ENCODE data around the gene ZFHX3.
"Not testable (repeated sequence)": the region's sequence is repeated elsewhere in the genome, so short reads cannot be mapped to it uniquely, and the experiment has no call there.

ZFHX3 gene

DNA sequence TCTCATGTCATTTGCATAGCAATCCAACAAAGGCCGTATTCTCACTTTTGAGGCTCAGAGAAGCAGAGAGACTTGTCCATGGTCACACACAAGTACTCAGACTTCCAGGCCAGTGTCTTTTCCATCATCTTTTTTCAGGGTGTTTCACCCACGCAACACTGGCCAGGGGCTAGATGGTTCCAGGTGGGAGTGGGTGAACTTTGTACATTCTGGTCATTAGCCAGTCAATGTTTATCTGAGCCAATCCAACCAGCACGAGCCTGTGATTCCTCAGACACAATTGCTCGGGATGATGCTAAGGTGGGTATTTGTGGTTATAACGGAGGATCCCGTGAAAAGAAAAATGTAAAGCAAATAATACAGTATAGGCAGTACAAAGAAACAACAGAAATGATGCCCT lies 56.3 kb downstream of the ZFHX3 start:
- H3K27me3 ChIP-seq (ENCODE audit: low read depth, low read length) = no peaks in the 10 kb centered on the region
- no peaks in the 10 kb centered on the region; the same call in 1 of the 2 replicates for H4K20me1 ChIP-seq (ENCODE audit: insufficient read depth, low read length)
- H3K4me1 ChIP-seq (ENCODE audit: low read length) = peaks cover 18% of the 10 kb centered on the region
- H2AFZ ChIP-seq (ENCODE audit: low read depth, low read length) = no peak overlapping the region
- no peak overlapping the region for H3K4me2 ChIP-seq (ENCODE audit: low read length)
- no peaks in the 10 kb centered on the region for H3K36me3 ChIP-seq (replicated peaks; ENCODE audit: low read depth, low read length)
- 0 out of 2 replicates have a peak, but pooled peaks cover 4% of the 10 kb centered on the region for H3K79me2 ChIP-seq (ENCODE audit: low read length)
- H3K9ac ChIP-seq (ENCODE audit: low read length) = no peak overlapping the region
- TF ChIP-seq EZH2phosphoT487 (IDR thresholded peaks at IDR 0.05; ENCODE audit: low read depth) (no peak), CTCF (IDR thresholded peaks at IDR 0.05; ENCODE audit: low read depth, low read length) (no peak)
- no peak overlapping the region for H3K4me3 ChIP-seq (ENCODE audit: low read length)
- no peaks in the 10 kb centered on the region for H3K9me3 ChIP-seq (ENCODE audit: insufficient read depth, low read length)
- no peak overlapping the region for H3K27ac ChIP-seq (ENCODE audit: low read length)

DNA sequence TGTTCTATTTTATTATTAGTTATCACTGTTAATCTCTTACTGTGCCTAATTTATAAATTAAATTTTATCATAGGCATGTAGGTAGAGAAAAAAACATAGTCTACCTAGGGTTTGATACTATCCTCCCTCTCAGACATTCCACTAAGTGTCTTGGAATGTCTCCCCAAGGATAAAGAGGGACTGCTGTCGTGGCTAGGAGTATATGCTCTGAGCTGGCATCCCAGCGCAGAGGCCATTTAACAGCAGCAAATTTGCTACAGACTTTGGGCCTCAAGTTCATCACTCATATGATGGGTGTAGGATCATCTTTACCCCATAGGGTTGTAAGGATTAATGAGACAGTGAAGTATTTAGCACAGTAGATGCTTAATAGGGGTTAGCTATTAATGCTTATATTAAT lies 56.7 kb downstream of the ZFHX3 start:
- H3K4me3 ChIP-seq (ENCODE audit: low read length) = no peak overlapping the region
- H4K20me1 ChIP-seq (ENCODE audit: insufficient read depth, low read length) = no peaks in the 10 kb centered on the region; the same call in 1 of the 2 replicates
- H3K4me1 ChIP-seq (ENCODE audit: low read length) = peaks cover 18% of the 10 kb centered on the region
- no peaks in the 10 kb centered on the region for H3K36me3 ChIP-seq (replicated peaks; ENCODE audit: low read depth, low read length)
- H3K27me3 ChIP-seq (ENCODE audit: low read depth, low read length) = no peaks in the 10 kb centered on the region
- no peak overlapping the region for H3K9ac ChIP-seq (ENCODE audit: low read length)
- H2AFZ ChIP-seq (ENCODE audit: low read depth, low read length) = no peak overlapping the region
- H3K4me2 ChIP-seq (ENCODE audit: low read length) = no peak overlapping the region
- H3K27ac ChIP-seq (ENCODE audit: low read length) = no peak overlapping the region
- 0 out of 2 replicates have a peak, but pooled peaks cover 4% of the 10 kb centered on the region for H3K79me2 ChIP-seq (ENCODE audit: low read length)
- TF ChIP-seq EZH2phosphoT487 (IDR thresholded peaks at IDR 0.05; ENCODE audit: low read depth) (no peak), CTCF (IDR thresholded peaks at IDR 0.05; ENCODE audit: low read depth, low read length) (no peak)
- H3K9me3 ChIP-seq (ENCODE audit: insufficient read depth, low read length) = no peaks in the 10 kb centered on the region

DNA sequence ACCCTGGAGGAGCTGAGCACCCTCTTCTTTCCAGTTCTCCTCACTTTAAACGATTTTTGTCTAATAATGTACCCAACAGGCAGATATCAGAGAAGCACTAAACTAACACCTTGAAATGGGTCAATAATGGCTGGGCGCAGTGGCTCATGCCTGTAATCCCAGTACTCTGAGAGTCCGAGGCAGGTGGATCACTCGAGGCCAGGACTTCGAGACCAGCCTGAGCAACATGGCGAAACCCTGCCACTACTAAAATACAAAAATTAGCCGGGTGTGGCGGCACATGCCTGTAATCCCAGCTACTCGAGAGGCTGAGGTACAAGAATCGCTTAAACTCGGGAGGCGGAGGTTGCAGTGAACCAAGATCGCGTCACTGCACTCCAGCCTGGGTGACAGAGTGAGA lies 57.4 kb downstream of the ZFHX3 start:
- Histone ChIP-seq H3K79me2 (ENCODE audit: low read length) (0 out of 2 replicates have a peak, but pooled peaks cover 4% of the 10 kb centered on the region), H3K36me3 (replicated peaks; ENCODE audit: low read depth, low read length) (no peaks in the 10 kb centered on the region), H3K9ac (ENCODE audit: low read length) (peak overlapping the region; percentile 53), H2AFZ (ENCODE audit: low read depth, low read length) (no peak overlapping the region), H3K27me3 (ENCODE audit: low read depth, low read length) (no peaks in the 10 kb centered on the region), H3K4me1 (ENCODE audit: low read length) (peaks cover 18% of the 10 kb centered on the region), H3K4me3 (ENCODE audit: low read length) (peak overlapping the region; percentile 74), H3K27ac (ENCODE audit: low read length) (no peak overlapping the region), H3K4me2 (ENCODE audit: low read length) (peak overlapping the region; percentile 94), H4K20me1 (ENCODE audit: insufficient read depth, low read length) (no peaks in the 10 kb centered on the region; the same call in 1 of the 2 replicates), H3K9me3 (ENCODE audit: insufficient read depth, low read length) (no peaks in the 10 kb centered on the region)
- no peak for TF ChIP-seq EZH2phosphoT487 (IDR thresholded peaks at IDR 0.05; ENCODE audit: low read depth)
- TF ChIP-seq CTCF (IDR thresholded peaks at IDR 0.05; ENCODE audit: low read depth, low read length) = no peak

DNA sequence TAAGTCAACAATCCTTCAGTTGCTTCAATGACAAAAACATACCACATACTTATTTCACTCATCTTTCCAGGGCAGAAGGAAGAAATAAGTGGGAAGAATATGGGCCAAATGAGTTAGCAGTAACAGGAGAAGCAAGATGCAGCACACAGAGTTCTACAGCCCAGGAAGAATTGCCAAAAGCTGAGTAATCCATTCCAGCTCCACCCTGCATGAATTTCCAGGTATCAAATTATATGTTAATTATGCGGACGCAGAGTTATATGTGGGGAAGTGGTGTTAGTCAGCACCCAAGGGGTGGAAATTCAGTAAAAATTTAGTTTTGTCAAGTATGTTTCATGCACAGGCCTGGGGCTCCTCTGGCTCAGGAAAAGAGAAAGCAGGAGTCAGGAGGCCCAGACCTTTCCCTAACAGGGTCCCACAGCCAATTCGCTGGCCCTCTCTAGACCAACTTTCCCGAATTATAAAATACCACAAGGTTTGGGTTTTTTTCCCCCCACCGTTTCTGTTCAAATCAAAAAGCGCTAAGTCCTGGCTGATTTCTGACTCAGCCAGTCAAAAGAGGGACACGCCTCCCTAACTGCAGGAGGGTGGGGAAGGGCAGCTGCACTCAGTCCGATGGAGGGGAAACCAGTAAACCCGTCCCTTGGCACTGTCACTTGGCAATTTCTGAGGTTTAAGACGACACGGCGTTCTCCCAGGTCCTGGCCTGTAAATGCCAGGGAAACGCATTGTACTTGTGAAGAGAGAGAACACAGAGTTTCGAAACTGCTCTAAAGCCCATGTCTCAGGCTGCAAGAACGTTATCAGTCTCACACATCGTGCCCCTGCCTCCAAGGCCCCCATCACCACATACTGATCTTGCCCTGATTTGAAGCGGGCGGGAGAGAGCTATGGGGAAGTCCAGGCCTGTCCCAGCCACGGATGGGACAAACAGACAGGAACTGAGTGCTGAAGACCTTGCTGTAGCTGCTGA lies 58.1 kb downstream of the ZFHX3 start:
- peak overlapping the region; percentile 94 for H3K4me2 ChIP-seq (ENCODE audit: low read length)
- peak overlapping the region; percentile 53 for H3K9ac ChIP-seq (ENCODE audit: low read length)
- H3K27me3 ChIP-seq (ENCODE audit: low read depth, low read length) = no peaks in the 10 kb centered on the region
- peak overlapping the region; percentile 3; the same call in 1 of the 2 replicates for H3K27ac ChIP-seq (ENCODE audit: low read length)
- peaks cover 18% of the 10 kb centered on the region for H3K4me1 ChIP-seq (ENCODE audit: low read length)
- 0 out of 2 replicates have a peak, but pooled peaks cover 4% of the 10 kb centered on the region for H3K79me2 ChIP-seq (ENCODE audit: low read length)
- H4K20me1 ChIP-seq (ENCODE audit: insufficient read depth, low read length) = no peaks in the 10 kb centered on the region; the same call in none of the 2 replicates
- peak overlapping the region; percentile 72 for H2AFZ ChIP-seq (ENCODE audit: low read depth, low read length)
- H3K36me3 ChIP-seq (replicated peaks; ENCODE audit: low read depth, low read length) = no peaks in the 10 kb centered on the region
- no peaks in the 10 kb centered on the region for H3K9me3 ChIP-seq (ENCODE audit: insufficient read depth, low read length)
- peak overlapping the region; percentile 74 for H3K4me3 ChIP-seq (ENCODE audit: low read length)
- TF ChIP-seq EZH2phosphoT487 (IDR thresholded peaks at IDR 0.05; ENCODE audit: low read depth) (no peak), CTCF (IDR thresholded peaks at IDR 0.05; ENCODE audit: low read depth, low read length) (no peak)

DNA sequence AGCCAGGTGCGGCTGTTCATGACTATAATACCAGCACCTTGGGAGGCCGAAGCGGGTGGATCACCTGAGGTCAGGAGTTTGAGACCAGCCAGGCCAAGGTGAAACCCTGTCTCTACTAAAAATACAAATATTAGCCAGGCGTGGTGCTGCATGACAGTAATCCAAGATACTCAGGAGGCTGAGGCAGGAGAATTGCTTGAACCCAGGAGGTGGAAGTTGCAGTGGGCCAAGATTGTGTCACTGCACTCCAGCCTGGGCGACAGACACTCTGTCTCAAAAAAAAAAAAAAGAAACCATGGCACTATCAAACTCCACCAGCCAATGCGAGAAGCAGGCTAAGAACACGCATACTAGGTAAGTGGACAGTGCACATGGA lies 58.7 kb downstream of the ZFHX3 start:
- H2AFZ ChIP-seq (ENCODE audit: low read depth, low read length); H3K79me2 ChIP-seq (ENCODE audit: low read length); H3K27me3 ChIP-seq (ENCODE audit: low read depth, low read length); H3K9me3 ChIP-seq (ENCODE audit: insufficient read depth, low read length); H4K20me1 ChIP-seq (ENCODE audit: insufficient read depth, low read length); H3K9ac ChIP-seq (ENCODE audit: low read length); H3K27ac ChIP-seq (ENCODE audit: low read length); H3K36me3 ChIP-seq (replicated peaks; ENCODE audit: low read depth, low read length); H3K4me3 ChIP-seq (ENCODE audit: low read length): not testable (repeated sequence)
- H3K4me1 ChIP-seq (ENCODE audit: low read length) = peaks cover 14% of the 10 kb centered on the region
- peak overlapping the region; percentile 94 for H3K4me2 ChIP-seq (ENCODE audit: low read length)
